ENCODE measurements around the gene FNIP1. TPM values are rescaled to one million over a fixed set of nuclear protein-coding genes. Genes with fewer than 3 reads are reported as not detected.
"Not testable (repeated sequence)": the region's sequence is repeated elsewhere in the genome, so short reads cannot be mapped to it uniquely, and the experiment has no call there.

The FNIP1 gene
- total RNA-seq, 1 donor from 2014 or later = 64.4 TPM

GRCh38 chr5:131786900-131787692 is 9.7 kb downstream of the FNIP1 start:
- DNase-seq = no peak

GRCh38 chr5:131786036-131786435 is 10.8 kb downstream of the FNIP1 start:
- no peak for DNase-seq

GRCh38 chr5:131783874-131784273 is 12.9 kb downstream of the FNIP1 start:
- DNase-seq = no peak

DNA sequence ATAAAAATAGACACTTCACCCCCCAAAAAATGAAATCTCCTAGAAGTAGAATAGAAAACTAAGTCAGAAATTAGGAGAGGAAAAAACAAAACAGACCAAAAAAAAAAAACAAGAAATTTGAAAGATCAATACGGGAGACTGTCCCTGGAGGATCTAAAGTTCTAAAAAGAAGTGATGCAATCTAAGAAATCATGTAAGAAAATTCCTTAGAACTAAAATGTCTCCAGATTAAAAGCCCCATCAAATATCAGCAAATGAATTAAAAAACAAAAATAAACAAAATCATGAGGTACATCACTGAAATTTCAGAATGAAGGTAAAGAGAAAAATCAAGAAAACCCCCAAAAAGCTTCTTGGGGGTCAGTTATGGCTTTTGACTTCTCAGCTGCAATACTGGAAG is 13.5 kb downstream of the FNIP1 start:
- no peak for DNase-seq

GRCh38 chr5:131782717-131783116 is 14.1 kb downstream of the FNIP1 start:
- DNase-seq = no peak

DNA sequence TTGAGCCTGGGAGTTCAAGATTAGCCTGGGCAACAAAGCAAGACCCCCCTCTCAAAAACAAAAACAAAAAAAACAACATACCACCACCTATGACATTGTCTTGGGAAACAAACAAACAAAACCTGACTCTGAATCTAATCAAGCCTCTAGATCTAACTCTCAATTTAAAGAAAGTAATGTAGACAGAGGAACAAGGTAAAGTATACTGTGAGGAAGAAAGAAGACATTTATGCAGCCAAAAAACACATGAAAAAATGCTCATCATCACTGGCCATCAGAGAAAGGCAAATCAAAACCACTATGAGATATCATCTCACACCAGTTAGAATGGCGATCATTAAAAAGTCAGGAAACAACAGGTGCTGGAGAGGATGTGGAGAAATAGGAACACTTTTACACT is 18.7 kb downstream of the FNIP1 start:
- not testable (repeated sequence) for DNase-seq

GRCh38 chr5:131776450-131776849 is 20.4 kb downstream of the FNIP1 start:
- DNase-seq = no peak

- no peak for DNase-seq
Observed at GRCh38 chr5:131774652-131775367, 22.0 kb downstream of the FNIP1 start.

DNA sequence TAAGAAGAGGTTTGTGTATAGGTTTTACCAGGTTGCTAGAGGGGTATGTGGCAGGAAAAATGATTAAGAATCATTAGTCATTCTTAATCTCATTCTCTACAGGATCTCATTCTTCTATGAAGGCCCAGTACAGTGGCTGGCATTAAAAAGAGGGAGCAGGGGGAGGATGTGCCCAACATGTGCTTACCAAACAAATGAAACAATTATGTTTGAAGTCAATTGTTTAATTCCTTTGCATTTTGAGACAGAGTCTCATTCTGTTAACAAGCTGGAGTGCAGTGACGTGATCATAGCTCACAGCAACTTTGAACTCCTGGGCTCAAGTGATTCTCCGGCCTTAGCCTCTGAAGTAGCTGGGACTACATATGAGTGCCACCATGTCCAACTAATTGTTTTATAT is 23.0 kb downstream of the FNIP1 start:
- peak; percentile 15 for DNase-seq

GRCh38 chr5:131771692-131772091 is 25.1 kb downstream of the FNIP1 start:
- no peak for DNase-seq

DNA sequence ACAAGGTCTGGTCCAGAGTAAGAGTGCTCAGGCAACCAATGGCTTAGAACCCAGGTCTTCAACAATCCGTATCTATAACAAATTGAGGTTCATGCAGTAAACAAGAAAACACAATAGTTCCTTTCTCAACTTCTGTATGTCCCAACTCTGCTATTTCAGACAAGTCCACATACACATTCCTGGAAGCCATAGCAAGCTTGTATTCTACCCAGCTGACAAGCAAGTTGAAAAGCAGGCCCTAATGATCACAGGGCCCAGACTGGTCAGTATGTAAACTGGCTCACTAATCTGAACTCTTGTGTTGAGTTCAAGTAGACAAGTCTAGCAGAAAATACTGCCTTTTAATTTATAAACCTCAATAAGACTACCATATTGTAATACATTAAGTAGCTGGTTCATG is 26.9 kb downstream of the FNIP1 start:
- no peak for DNase-seq

DNA sequence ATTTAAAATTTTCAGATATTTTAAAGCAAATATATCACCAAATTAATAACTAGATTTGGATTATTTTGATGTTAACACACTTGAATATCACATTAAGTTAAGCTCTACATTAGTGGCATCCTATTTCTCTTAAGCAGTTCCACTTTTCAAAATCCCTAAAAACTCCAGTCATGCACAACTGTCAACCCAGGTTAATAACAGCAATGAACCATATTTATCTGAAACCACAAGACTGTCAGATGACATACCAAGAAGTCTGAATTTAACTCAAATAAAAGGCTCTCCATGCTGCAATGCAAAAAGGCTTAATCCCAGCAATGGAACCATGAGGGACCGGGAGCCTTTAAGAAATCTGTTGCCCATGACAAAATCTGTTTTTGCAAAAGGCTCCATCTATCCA is 27.5 kb downstream of the FNIP1 start:
- DNase-seq = no peak

- DNase-seq = no peak
Observed at GRCh38 chr5:131767891-131768290, 28.9 kb downstream of the FNIP1 start.

GRCh38 chr5:131766689-131767088 is 30.1 kb downstream of the FNIP1 start:
- no peak for DNase-seq

DNA sequence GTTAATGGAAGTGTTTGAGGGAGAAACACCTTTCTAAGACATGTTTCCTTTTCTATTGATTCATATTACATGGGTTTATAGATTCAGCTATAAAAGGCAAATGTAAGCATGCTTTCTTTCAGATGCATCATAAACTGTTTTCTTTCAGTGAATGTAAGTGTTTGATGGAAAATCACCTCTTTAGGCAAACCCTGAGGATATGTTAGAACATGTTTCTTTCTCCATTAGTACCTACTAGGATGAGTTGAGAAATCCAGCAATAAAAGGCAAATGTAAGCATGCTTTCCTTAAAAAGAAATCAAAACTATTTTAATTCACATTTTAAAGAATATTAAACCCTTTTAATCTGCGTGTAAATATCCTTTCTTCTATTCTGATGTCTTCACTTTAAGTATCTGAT is 31.6 kb downstream of the FNIP1 start:
- no peak for DNase-seq

DNA sequence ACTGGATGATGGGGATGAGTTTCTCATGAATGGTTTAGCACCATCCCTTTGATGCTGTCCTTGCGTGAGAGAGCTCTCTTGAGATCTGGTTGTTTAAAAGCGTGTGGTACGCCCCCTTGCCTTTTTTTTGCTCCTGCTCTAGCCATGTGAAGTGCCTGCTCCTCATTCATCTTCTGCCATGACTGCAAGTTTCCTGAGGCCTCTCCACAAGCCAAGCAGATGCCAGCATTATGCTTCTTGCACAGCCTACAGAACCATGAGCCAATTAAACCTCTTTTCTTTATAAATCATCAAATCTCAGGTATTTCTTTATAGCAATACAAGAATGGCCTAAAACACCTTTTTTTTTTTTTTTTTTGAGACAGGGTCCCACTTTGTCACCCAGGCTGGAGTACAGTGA is 32.8 kb downstream of the FNIP1 start:
- DNase-seq = no peak

DNA sequence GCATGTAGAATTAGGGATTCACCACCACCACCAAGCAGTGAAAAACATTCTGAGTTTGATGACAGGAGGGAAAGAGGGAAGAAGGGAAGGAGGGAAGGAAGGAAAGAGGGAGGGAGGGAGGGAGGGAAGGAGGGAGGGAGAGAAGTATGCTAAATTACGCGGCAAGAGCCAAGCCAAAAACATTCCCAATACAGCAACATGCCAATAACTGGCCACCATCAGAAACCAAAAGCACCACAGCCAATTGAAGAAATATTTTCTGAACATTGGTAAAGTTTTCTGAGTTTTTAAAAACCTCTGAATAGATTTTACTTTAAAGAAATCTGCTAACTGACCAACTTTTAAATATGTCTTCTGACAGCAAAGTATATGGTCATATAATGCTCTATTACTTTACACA is 36.0 kb downstream of the FNIP1 start:
- DNase-seq = no peak

DNA sequence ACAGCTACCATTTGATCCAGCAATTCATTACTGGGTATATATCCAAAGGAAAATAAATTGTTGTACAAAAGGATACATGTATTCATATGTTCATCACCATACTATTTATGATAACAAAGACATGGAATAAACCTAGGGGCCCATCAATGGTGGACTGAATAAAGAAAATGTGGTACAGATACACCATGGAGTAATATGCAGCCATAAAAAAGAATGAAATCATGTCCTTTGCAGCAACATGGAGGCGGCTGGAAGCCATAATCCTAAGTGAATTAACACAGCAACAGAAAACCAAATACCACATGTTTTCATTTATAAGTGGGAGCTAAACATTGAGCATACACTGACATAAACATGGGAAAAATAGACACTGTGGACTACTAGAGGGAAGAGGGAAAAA is 37.1 kb downstream of the FNIP1 start:
- DNase-seq = no peak

DNA sequence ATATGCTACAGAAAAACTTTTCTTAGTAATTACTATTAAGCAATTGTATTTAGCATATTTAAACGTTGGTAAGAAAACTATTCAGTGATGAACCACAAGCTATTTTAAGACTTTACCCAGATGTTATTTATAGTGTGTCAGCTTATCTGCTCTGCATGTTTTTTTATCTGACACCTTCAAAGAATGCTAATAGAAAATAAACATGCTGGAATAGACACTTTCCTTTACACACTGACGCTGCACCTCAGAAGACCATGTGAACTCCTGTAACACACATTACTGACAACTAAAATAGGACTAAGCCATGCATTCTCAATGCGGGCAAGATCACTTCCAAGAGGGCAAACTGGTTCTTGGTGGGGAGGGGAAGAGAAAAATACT is 38.3 kb downstream of the FNIP1 start:
- DNase-seq = no peak

GRCh38 chr5:131757830-131758519 is 38.8 kb downstream of the FNIP1 start:
- no peak for DNase-seq

GRCh38 chr5:131756942-131757341 is 39.9 kb downstream of the FNIP1 start:
- no peak for DNase-seq

GRCh38 chr5:131754363-131754762 is 42.5 kb downstream of the FNIP1 start:
- no peak for DNase-seq

DNA sequence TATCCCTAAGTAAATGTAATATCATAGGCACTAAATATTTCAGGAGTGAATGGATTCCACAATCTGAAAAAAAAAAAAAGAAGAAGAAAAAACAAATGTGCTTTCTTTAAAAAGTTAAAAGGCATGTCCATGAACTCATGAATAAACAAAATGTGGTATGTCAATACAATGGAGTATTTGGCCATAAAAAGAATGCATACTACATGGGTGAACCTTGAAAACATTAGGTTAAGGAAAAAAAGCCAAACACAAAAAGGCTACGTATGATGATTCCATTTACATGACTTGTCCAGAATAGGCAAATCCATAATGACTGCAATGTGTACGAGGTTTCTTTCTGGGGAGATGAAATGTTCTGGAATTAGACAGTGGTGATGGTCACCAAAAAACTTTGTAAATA is 45.3 kb downstream of the FNIP1 start:
- DNase-seq = no peak
